Colonic mucosa (tissue), 4 donors: ENCODE data around the gene FHDC1. TPM values are rescaled to one million over a fixed set of nuclear protein-coding genes. Genes with fewer than 3 reads are reported as not detected.

ENCODE experiments used
- DNase-seq: peaks from one replicate; pipeline ENCODE4 v3.0.0-alpha.2; 2020
- H3K27ac ChIP-seq: fragments of 200-600 bp; one replicate; pipeline ENCODE4 v1.8.0; 2021
- H3K27me3 ChIP-seq: fragments of 200-600 bp; one replicate; pipeline ENCODE4 v1.8.0; 2021
- H3K36me3 ChIP-seq: fragments of 200-600 bp; one replicate; pipeline ENCODE4 v1.8.0; 2021
- H3K4me1 ChIP-seq: fragments of 200-600 bp; one replicate; pipeline ENCODE4 v1.8.0; 2021; ENCODE audit warnings: mild to moderate bottlenecking
- H3K4me3 ChIP-seq: fragments of 200-600 bp; one replicate; pipeline ENCODE4 v1.8.0; 2021
- H3K9ac ChIP-seq, 2 donors: one replicate each; pipeline ENCODE4 v1.7.0; 2013; ENCODE audit warnings: control low read depth in 2 of 2, low read depth in 2 of 2, low read length in 2 of 2
- H3K9me3 ChIP-seq: fragments of 200-600 bp; one replicate; pipeline ENCODE4 v1.8.0; 2021
- intact Hi-C: fragments of 100-400 bp; cut with DNase I; formaldehyde crosslinking; loops from one replicate; pipeline ENCODE4 v1.14.1; 2022
- total RNA-seq, 2 donors: library from RNA; stranded (reverse); fragmentation: NEBNext Ultra II Directional in 1 of 2; extraction: Animal tissue kit (Norgen Biotek cat#: 25700) in 1 of 2; gene quantifications; one replicate each; pipeline ENCODE4 v1.2.1, GENCODE V29; 2021
- TF ChIP-seq, protein P1 (sequence below): fragments of 200-600 bp; IDR thresholded peaks from one replicate; pipeline ENCODE4 v1.8.0; 2022; ENCODE audit warnings: antibody characterized with exemption, mild to moderate bottlenecking
- donor health status: healthy.
- donor health status: DM: no; HTN: no; CAD: no.
- donor health status: DM: no; HTN: no; CAD: no.

Gene FHDC1
- total RNA-seq, 2 donors from 2014 or later, result 13.9 to 14.0 TPM

- H3K27ac ChIP-seq, result no peak overlapping the region
- intact Hi-C loops, result no loop called here
- H3K4me1 ChIP-seq, result no peaks in the 10 kb centered on the region
- no peaks in the 10 kb centered on the region for H3K27me3 ChIP-seq
- H3K4me3 ChIP-seq, result no peak overlapping the region
- TF ChIP-seq, protein P1, sequence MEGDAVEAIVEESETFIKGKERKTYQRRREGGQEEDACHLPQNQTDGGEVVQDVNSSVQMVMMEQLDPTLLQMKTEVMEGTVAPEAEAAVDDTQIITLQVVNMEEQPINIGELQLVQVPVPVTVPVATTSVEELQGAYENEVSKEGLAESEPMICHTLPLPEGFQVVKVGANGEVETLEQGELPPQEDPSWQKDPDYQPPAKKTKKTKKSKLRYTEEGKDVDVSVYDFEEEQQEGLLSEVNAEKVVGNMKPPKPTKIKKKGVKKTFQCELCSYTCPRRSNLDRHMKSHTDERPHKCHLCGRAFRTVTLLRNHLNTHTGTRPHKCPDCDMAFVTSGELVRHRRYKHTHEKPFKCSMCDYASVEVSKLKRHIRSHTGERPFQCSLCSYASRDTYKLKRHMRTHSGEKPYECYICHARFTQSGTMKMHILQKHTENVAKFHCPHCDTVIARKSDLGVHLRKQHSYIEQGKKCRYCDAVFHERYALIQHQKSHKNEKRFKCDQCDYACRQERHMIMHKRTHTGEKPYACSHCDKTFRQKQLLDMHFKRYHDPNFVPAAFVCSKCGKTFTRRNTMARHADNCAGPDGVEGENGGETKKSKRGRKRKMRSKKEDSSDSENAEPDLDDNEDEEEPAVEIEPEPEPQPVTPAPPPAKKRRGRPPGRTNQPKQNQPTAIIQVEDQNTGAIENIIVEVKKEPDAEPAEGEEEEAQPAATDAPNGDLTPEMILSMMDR, result no peak
- no peaks in the 10 kb centered on the region for H3K9me3 ChIP-seq
- DNase-seq, result no peak
- no peaks in the 10 kb centered on the region for H3K36me3 ChIP-seq
- no peak overlapping the region for H3K9ac ChIP-seq
Measured at GRCh38 chr4:153026591-153027346, 90.6 kb downstream of the FHDC1 start.

DNA sequence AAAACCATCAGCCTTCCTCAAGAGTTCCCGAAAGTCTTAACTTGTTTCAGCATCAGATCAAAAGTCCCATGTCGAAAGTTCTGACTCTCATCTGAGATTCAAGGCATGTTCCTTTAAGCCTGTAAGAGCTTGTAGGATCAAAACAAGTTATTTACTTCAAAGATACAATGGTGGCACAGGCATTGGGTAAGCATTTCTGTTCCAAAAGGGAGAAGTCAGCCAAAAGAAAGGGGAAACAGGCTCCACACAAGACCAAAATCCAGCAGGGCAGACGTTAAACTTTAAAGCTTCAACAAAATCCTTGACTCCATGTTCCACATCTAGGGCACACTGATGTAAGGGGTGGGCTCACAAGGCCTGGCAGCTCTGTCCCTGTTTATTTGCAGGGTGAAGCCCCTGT, 91.7 kb downstream of the FHDC1 start:
- no peaks in the 10 kb centered on the region for H3K27me3 ChIP-seq
- no peaks in the 10 kb centered on the region for H3K4me1 ChIP-seq
- no peak overlapping the region for H3K9ac ChIP-seq
- intact Hi-C loops, result no loop called here
- H3K9me3 ChIP-seq, result no peaks in the 10 kb centered on the region
- no peaks in the 10 kb centered on the region for H3K36me3 ChIP-seq
- TF ChIP-seq, protein P1, result no peak
- no peak for DNase-seq
- H3K4me3 ChIP-seq, result no peak overlapping the region
- no peak overlapping the region for H3K27ac ChIP-seq

- Histone ChIP-seq H3K27me3 (no peaks in the 10 kb centered on the region), H3K9me3 (no peaks in the 10 kb centered on the region), H3K27ac (no peak overlapping the region), H3K4me3 (no peak overlapping the region), H3K36me3 (no peaks in the 10 kb centered on the region), H3K4me1 (no peaks in the 10 kb centered on the region), H3K9ac (no peak overlapping the region)
- TF ChIP-seq, protein P1, result no peak
- intact Hi-C loops, result no loop called here
- DNase-seq, result no peak
Measured at GRCh38 chr4:153028535-153028934, 92.4 kb downstream of the FHDC1 start.

Other genes with a start within 250 kb of the FHDC1 start
- under 1 TPM in 1 of 2 donors, not detected in 1; 0.30 TPM for gene TIGD4, start 156.6 kb upstream of the FHDC1 start, total RNA-seq
- gene ARFIP1, start 156.4 kb upstream of the FHDC1 start, total RNA-seq, result 10 to 100 TPM; 55.9 to 74.1 TPM